Activated CD4-positive, alpha-beta T cell treated with anti-CD3 and anti-CD28 coated beads, Interleukin-2, amount 50 U/mL, for 4 hours (primary cell): ENCODE results near the gene HRC.
A peak's percentile ranks its signal among the peaks of the same experiment; 100 is the strongest.

ENCODE experiments used
- DNase-seq, 2 experiments: peaks; one replicate each; pipeline ENCODE4 v3.0.0-alpha.2; 2020

HRC gene

GRCh38 chr19:49111218-49111998, 43.8 kb downstream of the HRC start:
- DNase-seq: no peak

DNA sequence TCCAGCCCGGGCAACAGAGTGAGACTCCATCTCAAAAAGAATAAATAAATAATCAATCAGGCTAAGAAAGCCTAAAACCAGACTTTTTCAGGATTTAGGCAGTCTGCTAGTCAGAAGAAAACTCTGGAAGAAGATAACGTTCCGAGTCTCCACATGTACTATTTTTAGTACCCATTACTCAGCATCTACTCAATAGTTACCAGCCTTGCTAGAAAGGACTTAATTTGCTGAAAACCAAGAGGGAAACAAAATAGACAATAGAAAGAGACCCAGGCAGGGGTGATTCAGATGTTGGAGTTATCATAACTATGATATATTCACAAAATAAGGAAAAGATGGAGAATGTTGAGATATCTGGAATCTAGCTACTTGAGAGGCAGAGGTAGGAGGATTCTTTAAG, 44.6 kb downstream of the HRC start:
- no peak for DNase-seq

DNA sequence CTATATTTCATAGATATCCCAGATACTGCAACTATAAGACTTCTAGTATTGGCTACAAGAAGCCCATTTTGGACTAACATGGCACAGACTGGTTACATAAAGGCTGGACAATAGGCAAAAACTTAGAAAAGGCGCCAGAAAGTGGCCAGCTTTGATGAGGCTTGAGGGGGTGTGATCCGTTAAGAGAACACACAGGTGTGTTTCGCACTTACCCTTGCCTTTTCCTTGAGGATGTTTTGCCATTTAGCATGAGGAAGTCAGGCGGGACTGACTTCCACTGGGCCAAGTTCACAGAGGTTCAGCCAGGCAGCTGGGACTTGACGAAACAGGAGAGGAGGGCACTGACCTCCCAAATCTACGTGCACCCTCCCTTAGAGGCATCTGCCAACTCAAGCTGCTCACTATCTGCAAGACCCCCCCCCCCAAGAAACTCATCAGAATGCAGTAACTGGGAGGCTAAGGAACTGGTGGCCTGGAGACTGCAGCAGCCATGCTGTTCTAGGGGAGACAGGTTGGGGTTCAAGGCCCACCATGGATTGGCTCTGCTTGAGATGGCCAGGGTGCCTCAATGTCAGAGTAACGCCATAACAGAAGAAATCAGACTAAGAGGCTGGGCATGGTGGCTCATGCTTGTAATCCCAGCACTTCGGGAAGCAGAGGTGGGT, 45.5 kb downstream of the HRC start:
- DNase-seq: no peak

- DNase-seq: no peak
Observed at GRCh38 chr19:49109051-49109450, 46.1 kb downstream of the HRC start.

DNA sequence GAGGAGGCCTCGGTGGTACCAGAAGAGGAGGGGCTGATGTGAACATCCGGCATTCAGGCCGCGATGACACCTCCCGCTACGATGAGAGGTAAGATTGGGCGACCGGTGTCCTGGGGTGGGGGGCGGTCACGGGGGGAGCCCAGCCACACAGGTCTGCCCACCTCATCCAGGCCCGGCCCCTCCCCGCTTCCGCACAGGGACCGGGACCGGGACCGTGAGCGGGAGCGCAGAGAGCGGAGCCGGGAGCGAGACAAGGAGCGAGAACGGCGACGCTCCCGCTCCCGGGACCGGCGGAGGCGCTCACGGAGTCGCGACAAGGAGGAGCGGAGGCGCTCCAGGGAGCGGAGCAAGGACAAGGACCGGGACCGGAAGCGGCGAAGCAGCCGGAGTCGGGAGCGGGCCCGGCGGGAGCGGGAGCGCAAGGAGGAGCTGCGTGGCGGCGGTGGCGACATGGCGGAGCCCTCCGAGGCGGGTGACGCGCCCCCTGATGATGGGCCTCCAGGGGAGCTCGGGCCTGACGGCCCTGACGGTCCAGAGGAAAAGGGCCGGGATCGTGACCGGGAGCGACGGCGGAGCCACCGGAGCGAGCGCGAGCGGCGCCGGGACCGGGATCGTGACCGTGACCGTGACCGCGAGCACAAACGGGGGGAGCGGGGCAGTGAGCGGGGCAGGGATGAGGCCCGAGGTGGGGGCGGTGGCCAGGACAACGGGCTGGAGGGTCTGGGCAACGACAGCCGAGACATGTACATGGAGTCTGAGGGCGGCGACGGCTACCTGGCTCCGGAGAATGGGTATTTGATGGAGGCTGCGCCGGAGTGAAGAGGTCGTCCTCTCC, 47.4 kb downstream of the HRC start:
- no peak for DNase-seq

DNA sequence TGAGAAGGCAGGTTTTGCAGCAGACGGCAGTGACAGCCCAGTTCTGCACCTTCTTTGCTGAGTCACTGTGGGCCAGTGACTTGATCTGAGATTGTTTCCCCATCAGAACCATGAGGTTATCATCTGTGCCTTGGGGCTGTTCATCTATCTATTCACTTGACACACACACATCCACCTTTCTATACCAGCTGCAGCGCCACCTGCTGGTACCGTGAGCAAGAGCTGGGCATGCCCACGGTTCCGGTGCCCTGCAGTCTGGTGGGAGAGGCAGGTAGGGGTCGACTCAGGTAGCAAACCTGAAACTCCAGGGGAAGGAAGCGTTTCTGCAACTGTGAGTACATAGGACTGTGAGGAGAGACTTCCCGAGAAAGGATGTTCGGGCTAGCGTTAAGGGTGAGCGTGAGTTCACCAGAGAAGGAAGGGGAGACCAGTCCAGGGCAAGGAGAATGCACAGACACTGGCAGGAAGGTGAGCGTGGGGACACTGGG, 48.5 kb downstream of the HRC start:
- peak; percentile 62 to 67 for DNase-seq

DNA sequence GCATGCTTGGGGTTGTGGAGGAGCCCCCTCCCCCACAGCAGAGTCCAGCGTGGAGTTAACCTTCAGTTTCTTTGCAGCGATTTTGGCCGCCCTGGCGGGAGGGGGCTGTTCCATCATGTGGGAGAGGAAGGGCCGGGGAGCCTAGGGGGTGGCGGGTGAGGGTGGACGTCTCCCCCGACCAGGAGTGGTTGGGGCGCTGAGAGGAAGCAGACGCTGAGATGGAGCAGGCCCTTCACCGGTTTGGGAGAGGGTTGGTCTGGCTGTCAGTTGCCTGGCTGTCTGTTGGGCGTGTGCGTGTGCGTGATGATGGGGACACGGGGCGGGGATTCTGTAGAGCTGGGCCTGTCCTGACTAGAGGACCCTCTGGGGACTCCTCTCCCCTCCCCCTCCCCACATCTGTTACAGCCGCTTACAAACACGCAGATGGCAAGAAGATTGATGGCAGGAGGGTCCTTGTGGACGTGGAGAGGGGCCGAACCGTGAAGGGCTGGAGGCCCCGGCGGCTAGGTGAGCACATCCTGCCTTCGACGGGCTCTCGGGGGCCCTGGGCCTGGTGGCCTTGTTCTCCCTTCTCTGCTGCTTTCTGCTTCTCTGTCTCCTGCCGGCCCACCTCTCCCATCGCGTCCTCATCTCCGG, 50.8 kb downstream of the HRC start:
- no peak for DNase-seq

DNA sequence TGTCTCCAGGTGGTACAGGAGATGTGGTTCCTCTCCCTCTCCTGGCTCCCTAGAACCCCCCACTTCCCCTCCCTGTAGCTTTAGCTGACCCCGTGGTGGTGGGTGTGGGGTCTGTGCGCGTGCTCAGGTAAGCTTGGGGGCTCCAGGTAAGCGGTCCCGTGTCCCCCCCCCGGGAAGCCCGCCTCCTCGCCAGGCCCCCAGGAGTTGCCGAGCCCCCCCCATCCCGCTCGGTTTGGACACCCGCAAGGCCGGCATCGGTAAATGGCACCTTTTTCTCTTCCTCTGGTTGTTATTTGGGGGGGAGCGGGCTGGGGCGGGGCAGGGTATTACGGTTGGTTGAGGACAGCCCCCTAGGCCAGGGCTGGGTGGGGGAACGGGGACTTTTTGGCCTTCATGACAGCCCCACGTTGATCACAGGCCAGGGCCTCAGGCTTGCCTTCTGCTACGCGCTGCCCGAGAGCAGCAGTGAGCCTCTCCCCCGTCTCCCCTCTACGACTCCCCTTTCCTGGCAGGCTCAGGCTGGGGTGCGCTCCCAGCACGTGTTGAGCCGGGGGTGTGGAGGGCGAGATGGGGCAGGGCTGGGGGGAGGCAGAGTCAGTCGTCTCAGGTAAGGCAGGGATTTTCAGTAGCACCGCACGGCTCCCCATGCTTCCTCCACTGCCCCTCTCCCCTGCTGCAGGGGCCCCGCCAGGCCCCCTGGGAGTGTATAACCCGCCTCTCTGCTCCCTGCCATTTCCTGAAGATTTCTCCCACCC, 51.7 kb downstream of the HRC start:
- DNase-seq: no peak

GRCh38 chr19:49102303-49102702, 52.9 kb downstream of the HRC start:
- no peak for DNase-seq
